Uterus (tissue), 4 donors: ENCODE data around the gene TSPAN4. TPM values are rescaled to one million over a fixed set of nuclear protein-coding genes. Genes with fewer than 3 reads are reported as not detected.

ENCODE experiments used
- DNase-seq, 2 donors: peaks; one replicate each; pipeline ENCODE4 v3.0.0-alpha.2; 2019 to 2020
- H3K27ac ChIP-seq, 2 donors: fragments of 200-600 bp; sonication (generic); 1 replicate in 1 of 2; 2 replicates in 1 of 2; pipeline ENCODE4 v1.5.1; 2016 to 2018
- H3K27me3 ChIP-seq, 2 donors: fragments of 200-600 bp; sonication (generic); one replicate each; pipeline ENCODE4 v1.5.1; 2018 to 2019; ENCODE audit warnings: control low read depth in 1 of 2
- H3K36me3 ChIP-seq, 2 donors: fragments of 200-600 bp; sonication (generic); one replicate each; pipeline ENCODE4 v1.5.1; 2019; ENCODE audit warnings: control low read depth in 1 of 2
- H3K4me1 ChIP-seq, 2 donors: fragments of 200-600 bp; sonication (generic); one replicate each; pipeline ENCODE4 v1.5.1; 2018 to 2019; ENCODE audit warnings: control low read depth in 1 of 2
- H3K4me3 ChIP-seq, 2 donors: fragments of 200-600 bp; sonication (generic); 1 replicate in 1 of 2; 2 replicates in 1 of 2; pipeline ENCODE4 v1.5.1; 2018 to 2019; ENCODE audit warnings: mild to moderate bottlenecking in 1 of 2
- H3K9me3 ChIP-seq, 2 donors: fragments of 200-600 bp; sonication (generic); one replicate each; pipeline ENCODE4 v1.5.1; 2019; ENCODE audit warnings: control low read depth in 1 of 2
- CTCF ChIP-seq, 4 experiments: fragments of 200-600 bp in 2 of 4; fragments of 450-650 bp in 2 of 4; sonication (generic) in 2 of 4; IDR thresholded peaks; one replicate each; pipeline ENCODE4 v1.5.1; 2016 to 2019; ENCODE audit warnings: antibody characterized with exemption in 4 of 4, mild to moderate bottlenecking in 2 of 4, moderate library complexity in 1 of 4
- POLR2A ChIP-seq, 2 donors: fragments of 450-650 bp; IDR thresholded peaks; one replicate each; pipeline ENCODE4 v1.6.1; 2016; ENCODE audit warnings: antibody characterized with exemption in 2 of 2, mild to moderate bottlenecking in 1 of 2, moderate library complexity in 1 of 2
- intact Hi-C: fragments of 100-400 bp; cut with DNase I; formaldehyde crosslinking; loops from one replicate; pipeline ENCODE4 v1.15.1; 2023; ENCODE audit warnings: low total_unique reads
- total RNA-seq, 4 donors: library from RNA; depleted of rRNA in 3 of 4; stranded (reverse); fragments of >200 nt in 3 of 4; gene quantifications; one replicate each; pipeline versions ENCODE4 v1.1.0 to v1.2.4, GENCODE V29; 2014 to 2023
- donor health status: DM: yes; HTN: yes; CAD: no.

The TSPAN4 gene
- total RNA-seq, 4 donors from 2014 or later: 68.4 to 119 (median 105) TPM

GRCh38 chr11:798093-798713 is 44.4 kb upstream of the TSPAN4 start, which contains the start of gene SLC25A22:
Gene SLC25A22, minus strand, starts transcription at chr11:798281. Its CDS starts 3,275 bp downstream, at chr11:795006.
- Histone ChIP-seq H3K27ac (peak within 1 kb of the TSS; percentile 87 to 90), H3K27me3 (no peaks in the 10 kb centered on the region), H3K36me3 (no peaks in the 10 kb centered on the region), H3K4me3 (peak within 1 kb of the TSS; percentile 61 to 79), H3K4me1 (peaks cover 6 to 22% of the 10 kb centered on the region in 2 donors), H3K9me3 (no peaks in the 10 kb centered on the region)
- peak; percentile 58 to 81 for DNase-seq
- intact Hi-C loops: no loop called here
- TF ChIP-seq POLR2A (IDR thresholded peaks at IDR 0.05) (peak in 1 of 2 donors; percentile 10), CTCF (IDR thresholded peaks at IDR 0.05) (peak; percentile 57 to 96 (median 94))

GRCh38 chr11:799641-800316 is 42.9 kb upstream of the TSPAN4 start:
- TF ChIP-seq POLR2A (IDR thresholded peaks at IDR 0.05): no peak
- TF ChIP-seq CTCF (IDR thresholded peaks at IDR 0.05): no peak
- H3K4me1 ChIP-seq: peaks cover 6 to 31% of the 10 kb centered on the region in 2 donors
- intact Hi-C loops: no loop called here
- H3K27ac ChIP-seq: no peak overlapping the region
- H3K4me3 ChIP-seq: no peak overlapping the region
- H3K27me3 ChIP-seq: no peaks in the 10 kb centered on the region
- H3K36me3 ChIP-seq: no peaks in the 10 kb centered on the region
- DNase-seq: no peak
- no peaks in the 10 kb centered on the region for H3K9me3 ChIP-seq

- H3K4me3 ChIP-seq: no peak overlapping the region
- no peak overlapping the region for H3K27ac ChIP-seq
- no peak for DNase-seq
- TF ChIP-seq CTCF (IDR thresholded peaks at IDR 0.05) (no peak), POLR2A (IDR thresholded peaks at IDR 0.05) (no peak)
- no peaks in the 10 kb centered on the region for H3K27me3 ChIP-seq
- no peaks in the 10 kb centered on the region for H3K9me3 ChIP-seq
- peaks cover 6 to 25% of the 10 kb centered on the region in 2 donors for H3K4me1 ChIP-seq
- intact Hi-C loops: no loop called here
- no peaks in the 10 kb centered on the region for H3K36me3 ChIP-seq
These were observed 42.2 kb upstream of the TSPAN4 start for GRCh38 chr11:800473-800872.

GRCh38 chr11:801097-801780 is 41.4 kb upstream of the TSPAN4 start:
- Histone ChIP-seq H3K4me1 (peaks cover 6 to 20% of the 10 kb centered on the region in 2 donors), H3K27ac (no peak overlapping the region), H3K27me3 (no peaks in the 10 kb centered on the region), H3K36me3 (no peaks in the 10 kb centered on the region), H3K4me3 (no peak overlapping the region), H3K9me3 (no peaks in the 10 kb centered on the region)
- intact Hi-C loops: no loop called here
- no peak for DNase-seq
- TF ChIP-seq POLR2A (IDR thresholded peaks at IDR 0.05) (no peak), CTCF (IDR thresholded peaks at IDR 0.05) (no peak)
